ENCODE results near the gene THBS1.

Gene THBS1

DNA sequence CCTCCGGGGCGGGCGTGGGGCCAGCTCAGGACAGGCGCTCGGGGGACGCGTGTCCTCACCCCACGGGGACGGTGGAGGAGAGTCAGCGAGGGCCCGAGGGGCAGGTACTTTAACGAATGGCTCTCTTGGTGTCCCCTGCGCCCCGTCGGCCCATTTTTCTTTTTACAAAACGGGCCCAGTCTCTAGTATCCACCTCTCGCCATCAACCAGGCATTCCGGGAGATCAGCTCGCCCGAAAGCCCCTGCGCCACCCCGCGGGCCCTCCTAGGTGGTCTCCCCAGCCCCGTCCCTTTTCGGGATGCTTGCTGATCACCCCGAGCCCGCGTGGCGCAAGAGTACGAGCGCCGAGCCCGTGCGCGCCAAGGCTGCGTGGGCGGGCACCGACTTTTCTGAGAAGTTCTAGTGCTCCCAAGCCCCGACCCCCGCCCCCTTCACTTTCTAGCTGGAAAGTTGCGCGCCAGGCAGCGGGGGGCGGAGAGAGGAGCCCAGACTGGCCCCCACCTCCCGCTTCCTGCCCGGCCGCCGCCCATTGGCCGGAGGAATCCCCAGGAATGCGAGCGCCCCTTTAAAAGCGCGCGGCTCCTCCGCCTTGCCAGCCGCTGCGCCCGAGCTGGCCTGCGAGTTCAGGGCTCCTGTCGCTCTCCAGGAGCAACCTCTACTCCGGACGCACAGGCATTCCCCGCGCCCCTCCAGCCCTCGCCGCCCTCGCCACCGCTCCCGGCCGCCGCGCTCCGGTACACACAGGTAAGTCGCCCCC, at the start of gene THBS1:
Gene THBS1, plus strand, starts transcription at position 595 of the 757 bp plus-strand sequence. CDS start 779 bp downstream, outside the sequence.
- no peak for DNase-seq

DNA sequence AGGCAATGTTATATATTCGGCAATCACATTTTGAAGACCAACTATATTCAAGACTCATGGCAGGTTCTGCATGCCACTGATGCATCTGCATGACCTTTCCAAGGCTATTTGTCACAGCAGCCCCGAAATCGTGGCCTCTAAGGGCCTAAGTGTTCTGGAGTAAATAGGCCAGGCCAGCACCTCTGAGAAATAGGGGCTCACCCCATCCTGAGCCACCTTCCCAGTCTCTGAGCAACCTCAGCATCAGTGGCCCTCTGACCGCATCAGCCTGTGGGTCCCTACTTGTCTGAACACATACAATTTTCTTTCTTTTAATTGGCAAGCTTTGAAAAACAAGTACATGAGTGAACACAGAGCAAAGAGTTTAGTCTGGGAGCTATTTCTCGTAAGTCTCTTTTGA, 45.9 kb upstream of the THBS1 start:
- DNase-seq = no peak

DNA sequence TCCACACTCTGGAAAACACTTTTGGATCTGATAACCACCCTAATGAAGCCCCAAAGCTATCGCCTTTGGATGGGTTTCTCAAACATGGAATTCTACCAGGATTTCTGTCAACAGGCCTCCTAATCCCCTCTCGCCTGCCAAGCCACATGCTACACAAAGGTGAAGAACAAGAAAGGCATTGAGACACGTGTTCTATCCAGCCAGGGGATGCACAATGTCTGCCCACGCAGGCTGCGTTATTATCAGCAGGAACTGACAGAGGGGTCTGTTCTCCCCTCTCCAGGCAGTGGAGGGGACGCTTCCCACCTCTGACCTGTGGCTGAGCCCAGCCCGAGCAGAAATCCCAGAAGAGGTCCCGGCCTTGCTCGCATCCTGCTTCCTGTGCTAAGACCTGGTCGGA, 45.4 kb upstream of the THBS1 start:
- DNase-seq = no peak

DNA sequence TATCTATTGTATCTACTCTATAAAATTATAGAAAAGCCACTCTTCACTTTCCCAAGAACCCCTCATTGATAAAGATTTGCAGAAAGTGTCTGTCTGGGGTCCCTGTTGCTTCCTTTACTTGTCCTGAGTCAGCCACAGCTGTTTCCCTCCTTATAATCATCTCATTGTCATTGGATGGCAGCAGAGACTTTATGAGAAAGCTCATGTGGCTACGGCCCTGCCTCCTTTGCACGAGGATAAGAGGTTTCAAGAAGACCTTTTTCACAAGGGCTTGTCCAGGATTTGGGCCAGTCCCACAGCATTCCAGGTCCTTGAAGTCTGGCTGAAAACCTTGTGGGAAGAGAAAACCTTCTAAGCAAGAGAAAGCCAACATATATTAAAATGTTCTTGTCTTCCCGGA, 41.9 kb upstream of the THBS1 start:
- DNase-seq = no peak

DNA sequence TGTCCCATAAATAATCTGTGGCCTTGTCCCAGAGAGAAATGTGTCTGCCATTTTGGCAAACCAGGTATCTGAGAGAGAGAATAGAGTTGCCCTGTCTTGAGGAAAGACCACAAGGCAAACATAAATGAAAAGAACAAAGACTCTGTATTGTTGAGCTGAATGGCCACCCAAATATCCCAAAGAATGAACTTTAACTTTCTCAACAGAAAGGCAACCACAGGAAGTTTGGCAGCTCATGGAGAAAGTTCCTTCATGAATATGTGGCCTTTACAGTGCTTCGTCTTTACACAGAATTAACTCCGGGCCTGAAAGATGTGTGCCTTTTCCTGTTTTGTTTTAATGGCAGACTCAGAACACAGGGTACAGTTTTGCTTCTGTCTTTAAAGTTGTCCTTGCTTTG, 41.4 kb upstream of the THBS1 start:
- DNase-seq = no peak

DNA sequence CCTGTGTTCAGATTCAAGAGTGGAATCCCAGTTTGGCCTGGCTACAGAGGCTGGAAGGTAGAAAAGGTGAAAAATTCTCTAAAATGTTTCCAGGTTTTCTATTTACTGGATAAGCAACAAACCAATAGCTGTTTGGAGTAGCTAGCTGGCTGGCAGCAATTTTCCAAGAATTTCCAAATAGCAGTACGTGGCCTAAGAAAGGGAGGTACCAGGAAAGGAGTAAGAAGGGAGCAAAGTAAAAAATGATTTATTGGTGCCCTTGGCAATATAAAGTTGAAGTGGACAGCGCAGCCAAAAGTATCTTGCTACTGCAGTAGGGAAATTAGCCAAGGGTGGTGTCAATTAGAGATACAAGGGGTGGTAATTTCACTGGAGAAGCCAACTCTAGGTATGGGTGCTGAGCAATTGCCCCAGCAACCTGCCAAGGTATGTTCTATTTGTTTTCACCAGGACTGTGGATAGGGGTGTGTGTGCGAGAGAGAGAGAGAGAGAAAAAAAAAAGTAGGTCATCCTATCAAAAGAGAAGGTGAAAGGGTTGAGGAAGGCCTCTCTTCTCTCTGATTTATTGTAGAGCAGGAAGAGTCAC, 40.8 kb upstream of the THBS1 start:
- no peak for DNase-seq

DNA sequence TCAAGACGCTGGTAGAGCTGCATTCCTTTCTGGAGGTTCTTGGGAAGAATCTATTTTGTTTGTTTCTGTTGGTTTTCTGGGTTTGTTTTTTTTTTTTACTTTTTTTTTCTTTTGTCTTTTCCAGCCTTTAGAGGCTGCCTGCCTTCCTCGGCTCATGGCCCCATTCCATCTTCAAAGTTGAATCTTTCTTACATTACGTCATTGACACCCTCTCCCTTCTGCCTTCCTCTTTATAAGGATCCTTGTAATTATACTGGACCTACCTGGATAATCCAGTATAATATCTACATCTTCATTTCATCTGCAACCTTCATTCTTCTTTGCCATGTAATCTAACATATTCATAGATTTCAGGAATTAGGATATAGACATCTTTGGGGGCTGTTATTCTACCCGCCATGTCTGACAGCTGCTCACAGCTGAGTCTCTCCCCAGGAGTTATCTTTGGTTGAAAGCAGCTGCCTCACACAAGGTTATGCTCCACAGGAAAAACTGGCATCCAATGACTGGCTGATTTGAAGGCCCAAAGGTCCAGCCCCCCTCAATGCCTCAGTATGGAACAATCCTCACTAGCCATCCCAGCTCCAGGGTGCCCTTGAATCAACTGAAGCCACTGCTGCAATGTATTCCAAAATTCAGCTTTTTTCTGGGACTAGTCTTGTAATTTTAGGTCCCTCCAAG, 38.4 kb upstream of the THBS1 start:
- no peak for DNase-seq

DNA sequence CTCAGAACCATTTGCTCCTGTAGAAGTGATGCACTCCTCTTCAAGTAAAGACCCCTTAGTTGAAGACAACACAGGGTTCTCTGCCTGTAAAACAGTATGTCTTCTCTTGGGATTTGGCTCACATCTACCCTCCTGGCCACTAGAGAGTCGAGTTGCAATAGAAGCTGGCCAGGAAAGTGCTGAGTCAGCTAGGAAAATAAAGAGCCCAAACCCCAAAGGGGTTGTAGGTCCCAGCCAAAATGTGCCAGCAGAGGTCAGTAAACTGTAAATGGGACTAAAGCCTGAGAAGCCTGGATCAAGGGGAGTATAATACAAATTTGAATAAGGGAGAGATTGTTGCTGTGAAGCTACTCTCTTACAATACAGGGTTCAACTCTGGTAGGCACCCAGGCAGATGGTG, 37.2 kb upstream of the THBS1 start:
- no peak for DNase-seq

DNA sequence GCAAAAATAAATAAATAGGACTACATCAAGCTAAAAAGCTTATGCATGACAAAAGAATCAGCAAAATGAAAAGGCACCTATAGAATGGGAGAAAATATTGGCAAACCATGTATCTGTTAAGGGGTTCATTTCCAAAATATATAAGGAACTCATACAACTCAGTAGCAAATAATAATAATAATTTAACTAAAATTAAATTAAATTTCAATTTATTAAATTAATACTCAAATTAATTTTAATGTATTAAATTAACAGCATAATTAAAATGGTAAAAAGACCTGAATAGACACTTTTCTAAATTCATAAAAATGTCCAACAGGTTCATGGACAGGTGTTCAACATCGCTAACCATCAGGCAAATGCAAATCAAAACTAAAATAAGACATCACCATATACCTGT, 34.0 kb upstream of the THBS1 start:
- no peak for DNase-seq

DNA sequence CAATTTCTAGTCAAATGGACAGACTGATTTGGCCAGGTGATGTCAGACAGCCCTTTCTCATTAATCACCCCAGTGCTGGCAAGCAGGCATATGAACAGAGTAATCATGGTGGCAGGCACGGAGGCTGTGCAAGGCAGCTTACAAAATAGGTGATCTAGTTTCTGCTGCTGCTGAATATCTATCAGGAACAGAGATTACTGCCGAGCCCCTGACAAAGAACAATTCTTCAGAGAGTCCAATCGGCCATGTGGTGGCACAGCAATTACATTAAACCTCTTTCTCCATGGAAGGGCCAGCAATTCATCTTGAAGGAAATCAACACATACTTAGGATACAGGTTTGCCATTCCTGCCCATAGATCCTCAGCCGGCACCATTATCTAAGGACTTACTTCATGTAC, 32.3 kb upstream of the THBS1 start:
- DNase-seq = no peak

DNA sequence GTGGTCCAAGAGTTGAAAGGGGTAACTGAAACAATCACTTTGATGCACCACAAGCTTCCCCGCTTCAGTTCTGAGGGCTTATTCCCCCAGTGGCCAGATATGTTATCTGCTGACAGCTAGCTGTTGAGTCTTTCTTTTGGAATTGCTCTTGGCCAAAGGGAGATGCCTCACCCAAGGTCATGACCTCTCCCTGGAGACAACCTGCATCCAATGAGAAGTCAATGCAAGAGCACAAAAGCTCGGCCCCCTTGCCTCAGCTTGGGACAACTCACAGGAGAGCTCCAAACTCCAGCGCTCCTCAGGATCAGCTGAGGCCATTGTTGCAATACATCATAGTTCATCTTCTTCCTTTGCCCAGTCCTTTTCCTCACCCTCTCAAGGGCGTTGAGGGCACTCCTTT, 31.0 kb upstream of the THBS1 start:
- DNase-seq = no peak

DNA sequence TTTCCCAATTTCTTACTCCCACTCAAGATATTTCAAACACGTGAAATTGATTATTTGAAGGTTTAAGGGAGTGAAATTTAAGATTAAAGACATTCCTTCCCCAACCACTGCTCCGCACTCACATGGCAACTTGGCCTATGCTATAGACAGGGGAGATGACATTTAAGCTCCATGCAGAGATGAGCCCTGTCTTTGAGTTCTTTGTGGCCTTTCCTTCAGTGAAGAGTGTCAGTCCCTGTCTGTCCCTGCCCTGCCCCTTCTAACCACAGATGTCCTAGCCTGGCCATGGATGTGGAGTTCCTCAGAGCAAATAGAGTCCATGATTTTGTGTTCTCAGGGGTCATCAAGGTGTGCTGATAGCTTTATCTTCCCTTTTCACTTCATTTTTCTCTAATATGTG, 29.4 kb upstream of the THBS1 start:
- no peak for DNase-seq

DNA sequence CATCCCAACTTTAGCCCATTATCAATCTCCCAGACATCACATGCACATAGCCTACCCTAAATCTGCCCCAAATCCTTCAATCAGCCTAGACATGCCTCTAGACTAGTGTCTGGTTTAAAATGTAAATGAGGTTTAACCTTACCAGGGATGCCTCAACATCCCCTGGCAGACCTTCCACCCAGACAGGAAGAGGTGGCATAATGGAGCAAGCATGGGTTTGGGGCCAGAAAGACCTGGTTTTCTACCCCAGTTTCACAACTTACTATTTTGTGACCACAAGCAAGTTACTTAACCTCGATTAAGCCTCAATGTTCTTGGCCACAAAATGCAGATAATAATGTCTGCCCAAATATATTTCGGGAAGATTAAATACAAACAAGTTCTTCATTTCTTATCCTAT, 28.3 kb upstream of the THBS1 start:
- no peak for DNase-seq

DNA sequence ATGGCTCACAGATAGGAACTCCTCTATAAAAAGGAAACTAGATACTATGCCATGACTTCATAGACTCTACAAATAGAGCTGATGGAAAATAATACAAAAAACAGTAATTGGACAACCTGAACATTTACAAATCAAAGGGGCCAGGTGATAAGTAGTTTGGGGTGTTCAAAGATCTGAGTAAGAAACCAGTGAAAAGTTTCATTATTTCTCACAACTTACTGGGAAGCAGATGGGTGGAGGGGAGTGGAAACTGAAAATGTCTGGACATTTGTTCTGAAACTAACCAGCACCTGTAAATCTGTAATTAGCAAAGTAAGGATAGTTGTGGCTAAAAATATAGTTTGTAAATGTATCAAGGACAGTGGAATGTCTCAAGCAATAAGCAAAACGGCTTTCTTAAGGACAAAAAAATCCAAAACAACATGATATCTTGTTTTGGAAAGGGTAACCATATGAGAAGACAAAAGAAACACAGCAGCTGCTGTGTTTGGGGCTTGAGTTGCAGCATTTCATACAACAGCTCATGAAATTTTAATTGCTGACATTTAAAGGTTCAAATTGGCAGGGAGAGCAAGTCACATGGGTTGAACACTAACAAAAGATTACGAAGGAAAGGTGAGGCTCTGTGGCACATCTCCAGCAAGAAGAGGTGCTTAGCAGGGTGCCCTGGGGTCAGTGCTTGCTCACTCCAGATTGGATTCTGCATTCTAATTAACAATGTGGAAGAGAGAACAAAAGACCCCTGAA, 26.8 kb upstream of the THBS1 start:
- peak; percentile 23 for DNase-seq

DNA sequence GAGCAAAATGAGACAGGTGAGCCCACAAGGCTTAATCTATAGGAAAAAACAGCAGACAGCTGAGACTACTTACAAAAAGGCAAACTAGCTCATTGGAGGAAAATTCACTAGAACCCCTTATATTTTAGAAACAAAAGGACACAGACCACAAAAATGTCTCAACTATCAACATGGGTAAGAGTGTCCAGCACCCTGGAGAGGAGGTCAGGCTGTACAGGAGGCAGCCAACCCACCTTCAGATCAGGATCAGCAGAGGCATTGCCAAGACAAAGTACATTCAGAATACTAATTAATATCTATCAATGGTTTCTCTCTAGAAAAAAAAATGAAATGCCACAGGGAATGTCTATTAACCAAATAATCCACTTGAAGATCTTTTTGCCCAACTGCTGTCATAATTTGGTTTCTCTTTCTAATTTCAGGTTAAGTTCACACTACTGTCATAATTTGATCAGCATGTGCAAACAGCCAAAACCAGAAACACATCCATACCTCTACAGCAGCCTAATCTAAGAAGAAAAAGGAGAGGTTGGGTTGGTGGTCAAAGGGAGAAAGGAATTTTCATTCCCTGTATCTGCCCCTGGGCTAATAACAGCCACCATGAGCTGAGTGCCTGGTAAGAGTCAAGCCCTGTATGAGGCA, 26.0 kb upstream of the THBS1 start:
- no peak for DNase-seq

DNA sequence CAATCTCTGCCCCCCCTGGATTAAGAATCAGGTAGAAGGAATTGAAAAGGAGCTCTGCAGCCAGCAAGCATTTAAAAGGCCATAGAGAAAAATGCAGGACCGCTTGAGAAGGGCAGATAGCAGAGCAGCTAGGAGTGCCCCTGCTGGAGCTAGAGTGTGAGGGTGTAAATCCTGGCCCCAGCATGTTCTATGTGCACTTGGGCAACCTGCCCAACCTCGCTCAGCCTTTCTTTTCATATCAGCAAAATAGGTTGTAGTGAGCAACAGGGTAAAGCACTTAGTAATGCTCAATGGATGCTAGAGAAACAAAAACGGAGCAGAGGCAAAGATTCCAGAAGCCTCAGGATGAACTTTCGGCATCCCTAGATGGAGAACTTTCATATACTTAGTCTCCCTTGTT, 25.0 kb upstream of the THBS1 start:
- DNase-seq = no peak

DNA sequence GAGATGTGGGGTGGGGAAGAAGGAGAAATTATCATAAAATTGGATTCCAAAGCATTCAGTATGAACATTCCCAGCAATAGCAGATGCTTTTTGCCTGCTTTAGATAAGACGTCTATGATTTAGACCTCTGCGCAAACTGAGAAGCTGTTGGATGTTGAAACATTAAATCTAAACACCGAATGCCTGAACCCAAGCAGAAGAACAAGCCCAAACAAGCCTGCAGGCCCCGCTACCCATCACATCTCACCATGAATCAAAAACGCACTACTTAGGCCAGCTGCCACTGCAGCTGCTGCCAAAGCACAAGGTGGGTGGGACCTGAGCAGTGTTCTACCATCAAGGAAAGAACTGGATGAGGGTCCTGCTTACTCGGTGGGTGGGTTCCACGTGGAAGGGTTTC, 24.4 kb upstream of the THBS1 start:
- DNase-seq = no peak

DNA sequence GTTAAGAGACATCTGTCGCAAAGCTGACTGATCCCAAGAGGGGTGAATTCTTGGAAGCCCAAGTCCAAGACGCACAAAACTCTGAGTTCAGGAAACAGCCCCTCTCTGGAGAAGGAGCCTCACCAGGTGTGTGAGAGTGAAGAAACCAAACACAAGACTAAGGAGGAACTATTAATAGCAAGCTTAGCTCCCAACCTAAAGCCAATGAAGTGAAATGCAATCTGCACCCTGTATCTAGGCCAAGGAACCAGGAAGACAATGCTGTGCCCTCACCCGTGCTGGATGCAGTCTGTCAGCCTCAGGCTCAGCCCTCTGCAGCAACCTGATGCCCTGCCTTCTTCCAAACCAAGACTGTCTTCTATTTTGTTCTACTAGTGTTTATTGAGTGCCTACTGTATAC, 22.5 kb upstream of the THBS1 start:
- no peak for DNase-seq

DNA sequence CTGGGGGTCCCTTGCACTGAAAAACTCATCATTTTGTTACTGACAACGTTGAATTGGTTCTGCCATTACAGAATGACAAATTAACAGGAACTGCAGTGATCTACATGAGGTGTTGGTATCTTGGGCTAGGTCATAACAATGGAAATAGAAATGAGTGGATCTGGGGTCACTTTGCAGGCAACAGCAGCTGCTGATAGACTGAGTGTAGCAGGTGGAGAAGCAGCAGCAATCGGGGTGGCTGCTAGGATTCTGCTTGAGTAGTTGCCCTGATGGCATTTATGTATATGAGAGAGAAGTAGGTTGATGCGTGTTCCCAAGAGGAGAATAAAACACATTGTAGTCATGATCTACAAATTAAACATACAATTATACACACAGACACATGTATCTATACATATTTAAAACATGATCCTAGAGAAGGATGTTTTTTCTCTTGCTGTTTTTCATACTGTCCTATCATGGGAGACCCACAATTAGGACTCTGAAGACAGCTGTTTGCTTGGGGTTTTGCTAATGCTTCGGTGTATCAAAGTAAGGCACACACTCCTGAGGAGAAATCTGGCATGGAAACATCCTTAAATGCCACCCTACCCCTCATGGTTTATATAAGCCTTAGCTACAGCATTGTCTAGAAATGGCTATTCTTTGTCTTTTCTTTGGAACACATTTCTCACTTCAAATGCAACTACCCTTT, 15.8 kb upstream of the THBS1 start:
- DNase-seq = no peak

DNA sequence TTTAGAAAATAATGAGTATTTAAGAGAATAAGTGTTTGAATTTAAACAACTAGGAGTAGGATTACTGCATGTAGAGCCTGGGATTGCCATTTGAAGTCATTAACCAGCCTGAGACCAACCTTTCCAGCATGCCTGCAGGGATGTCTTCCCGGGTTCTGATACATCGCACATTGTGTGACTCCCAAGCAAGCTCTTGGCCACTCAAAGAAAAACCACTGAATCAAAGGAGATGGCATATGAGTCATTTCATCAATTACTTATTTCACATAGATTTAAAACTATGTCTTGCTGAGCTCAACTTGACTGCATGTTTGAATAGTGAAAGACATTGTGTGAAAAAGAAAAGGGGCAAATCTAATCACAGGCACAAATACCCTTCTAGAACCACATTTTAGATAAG, 15.0 kb upstream of the THBS1 start:
- no peak for DNase-seq

DNA sequence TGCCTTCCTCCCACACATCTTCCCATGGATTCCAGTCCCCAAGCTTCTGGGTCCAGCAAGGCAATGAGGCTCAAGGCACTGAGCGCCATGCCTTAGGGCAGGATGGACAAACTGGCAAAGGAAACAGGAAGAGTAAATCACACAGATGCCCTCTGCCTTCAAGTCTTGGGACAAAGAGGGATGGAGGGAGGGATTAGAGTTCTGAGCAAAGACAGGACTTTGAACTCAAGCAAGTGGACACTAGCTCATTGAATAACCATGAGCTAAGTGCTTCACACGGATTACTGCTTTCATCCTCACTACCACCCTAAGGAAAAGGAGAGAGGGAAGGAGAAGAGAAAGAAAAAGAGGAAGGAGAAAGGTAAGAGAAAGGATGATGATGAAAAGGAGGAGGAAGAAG, 7.6 kb upstream of the THBS1 start:
- no peak for DNase-seq

DNA sequence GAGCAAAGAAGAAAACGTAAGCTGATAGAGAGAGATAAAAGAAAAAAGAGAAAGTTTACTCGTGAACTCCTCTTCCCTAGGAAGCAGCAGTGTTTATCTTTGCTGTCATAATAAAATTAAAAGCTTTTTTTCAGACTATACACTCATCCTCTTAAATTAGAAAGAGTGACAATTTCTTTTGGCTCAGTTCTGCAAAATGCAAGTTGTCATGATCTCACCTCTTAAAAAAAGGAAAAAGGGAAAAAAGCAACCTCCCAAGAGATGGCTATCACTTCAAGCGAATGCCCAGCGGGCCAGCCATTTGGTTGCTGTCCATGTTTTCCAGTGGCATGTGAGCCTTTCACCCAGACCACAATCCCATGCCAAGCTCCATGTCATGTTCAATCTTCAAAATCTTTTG, 7.0 kb upstream of the THBS1 start:
- no peak for DNase-seq

DNA sequence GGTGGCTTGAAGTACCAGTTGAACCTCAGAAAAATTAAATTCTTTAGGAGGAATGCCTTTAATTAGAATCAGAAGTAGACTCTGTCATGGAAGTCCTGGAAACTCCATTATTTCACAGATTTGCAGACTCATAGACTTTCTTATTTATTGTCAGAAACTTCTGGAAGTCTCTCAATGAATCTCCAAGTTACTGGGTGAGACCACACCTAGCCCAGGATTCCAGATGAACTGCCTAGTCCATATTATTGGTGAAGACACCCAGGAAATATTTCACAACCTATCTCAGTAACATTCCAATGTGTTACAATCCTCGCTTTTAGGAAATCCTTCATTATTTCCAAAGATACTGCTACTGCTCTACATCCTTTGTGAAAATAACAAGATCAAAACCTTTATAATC, 6.5 kb upstream of the THBS1 start:
- DNase-seq = no peak
